GM12864 (cell line): Measurements from ENCODE around the gene RAPGEF2.

Experiments used
- DNase-seq: peaks from one replicate; pipeline ENCODE4 v3.0.0-alpha.2; 2011; ENCODE audit warnings: low read depth
- H3K4me3 ChIP-seq: 2 replicates; pipeline ENCODE4 v1.5.1; 2011; ENCODE audit warnings: mild to moderate bottlenecking, low read depth, low read length, control low read depth
- CTCF ChIP-seq: IDR thresholded peaks from 2 replicates; pipeline ENCODE4 v1.5.1; 2011; ENCODE audit warnings: low read depth, mild to moderate bottlenecking, moderate library complexity, low read length, control low read depth, inconsistent platforms; ENCODE audit errors: missing control alignments

Gene RAPGEF2

DNA sequence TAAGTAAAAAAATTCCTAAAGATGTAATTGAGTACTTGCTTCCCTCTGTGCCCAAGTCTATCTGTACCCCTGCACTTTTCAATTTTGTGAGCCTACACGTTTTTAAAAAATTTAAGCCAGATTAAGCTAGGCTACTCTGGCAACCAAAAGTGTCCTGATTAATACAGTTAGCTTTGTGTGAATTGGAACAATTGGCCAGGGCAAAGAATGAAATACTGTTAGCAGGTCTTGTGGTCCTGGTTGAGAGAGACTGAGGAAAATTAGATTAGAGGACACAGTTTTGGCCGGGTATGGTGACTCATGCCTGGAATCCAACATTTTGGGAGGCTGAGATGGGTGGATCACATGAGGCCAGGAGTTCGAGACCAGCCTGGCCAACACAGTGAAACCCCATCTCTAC is 293.3 kb downstream of the RAPGEF2 start:
- no peak for TF ChIP-seq CTCF
- H3K4me3 ChIP-seq: no peak overlapping the region
- DNase-seq: no peak

DNA sequence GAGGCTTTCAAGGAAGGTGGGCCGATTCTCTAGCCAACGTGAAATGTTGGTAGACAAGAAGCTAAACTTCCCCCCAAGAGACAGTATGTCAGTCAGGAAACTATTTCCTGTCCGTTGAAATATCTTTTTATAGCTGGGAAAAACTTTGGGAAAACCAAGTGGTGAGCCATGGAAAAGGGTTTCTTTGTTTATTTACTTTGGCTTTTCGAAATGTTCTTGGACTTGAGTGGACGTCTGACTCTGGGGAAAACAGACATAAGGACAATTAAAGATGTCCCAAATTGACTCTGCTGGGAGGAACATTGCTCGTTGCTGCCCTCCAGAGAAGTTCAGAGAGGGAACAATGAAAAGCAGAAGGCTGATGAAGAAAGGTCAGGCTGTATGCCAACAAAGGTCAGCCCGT is 295.4 kb downstream of the RAPGEF2 start:
- TF ChIP-seq CTCF: no peak
- H3K4me3 ChIP-seq: no peak overlapping the region
- no peak for DNase-seq

DNA sequence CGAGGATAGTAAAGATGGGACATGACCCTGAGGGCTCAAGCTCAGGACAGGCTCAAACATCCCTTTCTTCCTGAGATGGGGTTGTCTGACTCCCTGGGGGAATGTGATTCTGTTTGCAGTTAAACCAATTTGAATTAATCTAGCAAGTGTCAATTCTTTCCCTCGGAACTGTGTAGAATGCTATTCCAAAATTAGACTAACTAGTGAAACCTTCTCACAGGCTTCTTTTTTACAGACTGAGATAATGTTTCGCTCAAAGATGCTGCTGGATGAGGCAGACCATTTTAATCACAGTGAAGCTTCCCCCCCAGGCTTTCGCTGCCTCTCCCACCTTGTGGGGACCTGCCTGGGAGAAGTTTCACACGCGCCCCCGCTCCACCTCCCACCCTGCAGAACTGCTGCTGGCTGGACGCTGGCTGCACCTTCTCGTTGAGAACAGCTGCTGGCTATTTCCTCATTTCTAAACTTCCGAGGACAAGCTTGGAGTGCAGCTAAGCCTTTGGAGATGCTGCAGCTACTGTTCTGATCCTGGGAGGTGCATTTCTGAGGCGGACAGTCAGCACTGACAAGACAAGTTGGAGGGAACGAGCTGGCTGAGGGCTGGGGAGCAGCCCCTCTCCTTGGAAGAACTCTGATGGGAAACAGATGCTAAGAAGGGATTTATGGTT is 297.8 kb downstream of the RAPGEF2 start:
- DNase-seq: no peak
- H3K4me3 ChIP-seq: no peak overlapping the region

GRCh38 chr4:159401226-159401712 is 298.4 kb downstream of the RAPGEF2 start:
- no peak for TF ChIP-seq CTCF
- no peak for DNase-seq
- H3K4me3 ChIP-seq: no peak overlapping the region

More for the DNA sequence above, 297.8 kb downstream of the RAPGEF2 start:
- no peak for TF ChIP-seq CTCF

- no peak overlapping the region for H3K4me3 ChIP-seq
- DNase-seq: no peak
- no peak for TF ChIP-seq CTCF
These were observed 299.0 kb downstream of the RAPGEF2 start for GRCh38 chr4:159401791-159402380.
